Measurements from ENCODE around the gene MEF2C. TPM values are rescaled to one million over a fixed set of nuclear protein-coding genes. Genes with fewer than 3 reads are reported as not detected.

The MEF2C gene
- total and polyA plus RNA-seq, 2 experiments from 2014 or later, result 107 to 175 TPM

- Histone ChIP-seq H3K9me3 (ENCODE audit: low read depth) (no peaks in the 10 kb centered on the region), H3K4me1 (ENCODE audit: low read depth) (peaks cover 66% of the 10 kb centered on the region), H3K27me3 (no peaks in the 10 kb centered on the region), H3K27ac (peak overlapping the region; percentile 88), H3K36me3 (no peaks in the 10 kb centered on the region), H3K4me3 (no peak overlapping the region)
- DNase-seq (ENCODE audit: low read depth in 1 of 2, low spot score in 1 of 2), result no peak
- no peak for TF ChIP-seq CTCF (IDR thresholded peaks at IDR 0.05; ENCODE audit: low read depth, low read length)
Measured at GRCh38 chr5:88834131-88834462, 48.9 kb downstream of the MEF2C start.

GRCh38 chr5:88833371-88834130 is 49.4 kb downstream of the MEF2C start:
- DNase-seq (ENCODE audit: low read depth in 1 of 2, low spot score in 1 of 2), result peak; percentile 61 to 83
- Histone ChIP-seq H3K36me3 (no peaks in the 10 kb centered on the region), H3K9me3 (ENCODE audit: low read depth) (no peaks in the 10 kb centered on the region), H3K4me3 (peak overlapping the region; percentile 5), H3K27me3 (no peaks in the 10 kb centered on the region), H3K27ac (peak overlapping the region; percentile 88), H3K4me1 (ENCODE audit: low read depth) (peaks cover 61% of the 10 kb centered on the region)
- TF ChIP-seq CTCF (IDR thresholded peaks at IDR 0.05; ENCODE audit: low read depth, low read length), result peak; percentile 7

- TF ChIP-seq CTCF (IDR thresholded peaks at IDR 0.05; ENCODE audit: low read depth, low read length), result no peak
- DNase-seq (ENCODE audit: low read depth in 1 of 2, low spot score in 1 of 2), result no peak
- Histone ChIP-seq H3K36me3 (no peaks in the 10 kb centered on the region), H3K27me3 (no peaks in the 10 kb centered on the region), H3K9me3 (ENCODE audit: low read depth) (no peaks in the 10 kb centered on the region), H3K4me3 (no peak overlapping the region), H3K4me1 (ENCODE audit: low read depth) (peaks cover 63% of the 10 kb centered on the region), H3K27ac (no peak overlapping the region)
Measured at GRCh38 chr5:88831816-88832215, 51.2 kb downstream of the MEF2C start.

- Histone ChIP-seq H3K9me3 (ENCODE audit: low read depth) (no peaks in the 10 kb centered on the region), H3K36me3 (no peaks in the 10 kb centered on the region), H3K4me1 (ENCODE audit: low read depth) (peaks cover 71% of the 10 kb centered on the region), H3K4me3 (no peak overlapping the region), H3K27me3 (no peaks in the 10 kb centered on the region), H3K27ac (peak overlapping the region; percentile 29)
- TF ChIP-seq CTCF (IDR thresholded peaks at IDR 0.05; ENCODE audit: low read depth, low read length), result no peak
- no peak for DNase-seq (ENCODE audit: low read depth in 1 of 2, low spot score in 1 of 2)
Measured at GRCh38 chr5:88830567-88830966, 52.4 kb downstream of the MEF2C start.

GRCh38 chr5:88829775-88830174 is 53.2 kb downstream of the MEF2C start:
- DNase-seq (ENCODE audit: low read depth in 1 of 2, low spot score in 1 of 2), result no peak
- Histone ChIP-seq H3K9me3 (ENCODE audit: low read depth) (no peaks in the 10 kb centered on the region), H3K27ac (peak overlapping the region; percentile 29), H3K36me3 (no peaks in the 10 kb centered on the region), H3K27me3 (no peaks in the 10 kb centered on the region), H3K4me1 (ENCODE audit: low read depth) (peaks cover 75% of the 10 kb centered on the region), H3K4me3 (no peak overlapping the region)
- no peak for TF ChIP-seq CTCF (IDR thresholded peaks at IDR 0.05; ENCODE audit: low read depth, low read length)

Data from cardiac muscle cell (in vitro differentiated cells and primary cell).